ENCODE data around the gene CELF2.

The CELF2 gene

GRCh38 chr10:11243425-11244222, 226.0 kb downstream of the CELF2 start:
- in situ Hi-C loops (cut with MboI; ENCODE audit: low pct_unique_long_range_greater_than_20kb, low sequenced_read_pairs, unreplicated experiment), result no loop called here
- TF ChIP-seq, protein P1, sequence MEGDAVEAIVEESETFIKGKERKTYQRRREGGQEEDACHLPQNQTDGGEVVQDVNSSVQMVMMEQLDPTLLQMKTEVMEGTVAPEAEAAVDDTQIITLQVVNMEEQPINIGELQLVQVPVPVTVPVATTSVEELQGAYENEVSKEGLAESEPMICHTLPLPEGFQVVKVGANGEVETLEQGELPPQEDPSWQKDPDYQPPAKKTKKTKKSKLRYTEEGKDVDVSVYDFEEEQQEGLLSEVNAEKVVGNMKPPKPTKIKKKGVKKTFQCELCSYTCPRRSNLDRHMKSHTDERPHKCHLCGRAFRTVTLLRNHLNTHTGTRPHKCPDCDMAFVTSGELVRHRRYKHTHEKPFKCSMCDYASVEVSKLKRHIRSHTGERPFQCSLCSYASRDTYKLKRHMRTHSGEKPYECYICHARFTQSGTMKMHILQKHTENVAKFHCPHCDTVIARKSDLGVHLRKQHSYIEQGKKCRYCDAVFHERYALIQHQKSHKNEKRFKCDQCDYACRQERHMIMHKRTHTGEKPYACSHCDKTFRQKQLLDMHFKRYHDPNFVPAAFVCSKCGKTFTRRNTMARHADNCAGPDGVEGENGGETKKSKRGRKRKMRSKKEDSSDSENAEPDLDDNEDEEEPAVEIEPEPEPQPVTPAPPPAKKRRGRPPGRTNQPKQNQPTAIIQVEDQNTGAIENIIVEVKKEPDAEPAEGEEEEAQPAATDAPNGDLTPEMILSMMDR (IDR thresholded peaks at IDR 0.05; ENCODE audit: extremely low read depth, insufficient read depth, missing control alignments), result no peak

GRCh38 chr10:11245095-11245479, 227.4 kb downstream of the CELF2 start:
- no peak for DNase-seq (ENCODE audit: low spot score)
- TF ChIP-seq, protein P1 (IDR thresholded peaks at IDR 0.05; ENCODE audit: extremely low read depth, insufficient read depth, missing control alignments), result no peak
- in situ Hi-C loops (cut with MboI; ENCODE audit: low pct_unique_long_range_greater_than_20kb, low sequenced_read_pairs, unreplicated experiment), result no loop called here

More at GRCh38 chr10:11243425-11244222, 226.0 kb downstream of the CELF2 start:
- no peak for DNase-seq (ENCODE audit: low spot score)

- peak; percentile 51 for DNase-seq (ENCODE audit: low spot score)
- in situ Hi-C loops (cut with MboI; ENCODE audit: low pct_unique_long_range_greater_than_20kb, low sequenced_read_pairs, unreplicated experiment), result no loop called here
- TF ChIP-seq, protein P1 (IDR thresholded peaks at IDR 0.05; ENCODE audit: extremely low read depth, insufficient read depth, missing control alignments), result no peak
Measured at GRCh38 chr10:11245510-11245909, 227.8 kb downstream of the CELF2 start.

DNA sequence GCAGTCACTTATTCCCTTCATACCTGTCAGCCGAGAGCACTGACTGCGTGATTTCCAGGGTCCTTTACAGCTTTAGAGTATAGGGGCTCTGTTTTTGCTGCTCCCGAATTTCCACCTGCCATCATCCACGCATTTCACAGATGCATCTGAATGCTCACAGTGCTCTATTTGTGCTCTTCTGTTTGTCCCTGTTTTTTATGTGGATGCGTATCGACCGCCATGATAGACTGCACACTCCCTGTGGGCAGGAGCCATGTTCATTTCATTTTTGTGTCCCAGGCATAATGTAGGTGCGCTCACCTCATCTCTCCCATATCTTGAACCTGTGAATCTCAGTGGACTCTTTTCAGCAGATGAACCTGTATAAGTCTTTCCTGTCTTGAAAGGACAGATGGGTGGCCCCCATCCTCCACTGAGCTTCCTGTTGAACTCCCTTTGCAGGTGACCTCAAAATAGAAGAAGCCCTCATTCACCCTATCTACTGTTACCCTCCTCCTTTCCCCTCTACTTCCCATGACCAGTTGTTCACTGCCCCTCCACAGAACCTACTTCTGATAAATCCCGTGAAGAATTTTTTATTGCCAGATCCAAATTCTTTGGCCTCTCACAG, 228.4 kb downstream of the CELF2 start:
- in situ Hi-C loops (cut with MboI; ENCODE audit: low pct_unique_long_range_greater_than_20kb, low sequenced_read_pairs, unreplicated experiment), result no loop called here
- TF ChIP-seq, protein P1 (IDR thresholded peaks at IDR 0.05; ENCODE audit: extremely low read depth, insufficient read depth, missing control alignments), result no peak
- DNase-seq (ENCODE audit: low spot score), result no peak

DNA sequence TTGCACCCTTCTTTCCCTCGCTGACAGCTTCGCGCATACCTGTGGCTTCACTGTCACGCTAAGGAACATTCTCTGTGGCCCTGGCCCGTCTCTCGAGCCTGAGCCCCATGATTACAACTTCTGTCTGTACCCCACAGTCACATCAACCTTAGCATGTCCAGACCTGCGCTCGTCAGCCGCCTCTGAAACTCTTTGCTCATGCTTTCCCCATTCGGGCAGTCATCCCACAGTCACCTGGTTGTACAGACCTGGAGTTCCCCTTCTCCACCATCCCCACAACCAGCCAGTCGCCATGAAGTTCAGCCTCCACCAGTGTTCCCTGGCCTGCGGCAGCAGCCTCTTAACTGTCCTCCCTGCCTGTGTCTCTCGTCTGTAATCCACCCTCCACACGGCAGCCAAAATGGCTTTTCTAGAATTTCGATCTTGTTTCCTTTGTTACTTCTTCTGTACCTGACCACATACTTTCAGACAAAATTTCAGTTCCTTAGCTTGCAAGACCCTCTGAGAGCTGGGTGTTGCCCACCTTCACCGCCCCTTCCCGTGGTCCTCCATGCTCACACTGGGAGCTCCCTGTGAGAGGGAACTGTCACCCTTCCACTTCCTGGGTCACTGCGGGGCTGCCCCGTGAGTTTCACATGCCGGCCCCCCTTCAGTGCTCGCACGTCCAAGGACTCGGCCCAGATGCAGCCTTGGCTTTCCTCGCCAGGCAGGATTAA, 229.2 kb downstream of the CELF2 start:
- TF ChIP-seq, protein P1 (IDR thresholded peaks at IDR 0.05; ENCODE audit: extremely low read depth, insufficient read depth, missing control alignments), result no peak
- peak; percentile 62 for DNase-seq (ENCODE audit: low spot score)
- in situ Hi-C loops (cut with MboI; ENCODE audit: low pct_unique_long_range_greater_than_20kb, low sequenced_read_pairs, unreplicated experiment), result no loop called here

- in situ Hi-C loops (cut with MboI; ENCODE audit: low pct_unique_long_range_greater_than_20kb, low sequenced_read_pairs, unreplicated experiment), result no loop called here
- no peak for DNase-seq (ENCODE audit: low spot score)
- TF ChIP-seq, protein P1 (IDR thresholded peaks at IDR 0.05; ENCODE audit: extremely low read depth, insufficient read depth, missing control alignments), result no peak
Measured at GRCh38 chr10:11249152-11249807, 231.6 kb downstream of the CELF2 start.

All from GM13977 (cell line).